Neural crest cell (in vitro differentiated cells): Measurements from ENCODE around the gene BEAN1. TPM values are rescaled to one million over a fixed set of nuclear protein-coding genes. Genes with fewer than 3 reads are reported as not detected.

Source experiments
- DNase-seq: peaks from one replicate; pipeline ENCODE4 v3.0.0; 2021; ENCODE audit warnings: low read depth, mixed read lengths, low spot score
- H3K27ac Mint-ChIP-seq: one replicate; pipeline ENCODE4 v1.8.0; 2021; ENCODE audit warnings: mild to moderate bottlenecking, mixed read lengths; ENCODE audit not compliant: unreplicated experiment
- H3K27me3 Mint-ChIP-seq: 2 replicates; pipeline ENCODE4 v1.8.0; 2021; ENCODE audit warnings: low read depth, mild to moderate bottlenecking, mixed read lengths
- H3K36me3 Mint-ChIP-seq: 2 replicates; pipeline ENCODE4 v1.8.0; 2021; ENCODE audit warnings: low read depth, mild to moderate bottlenecking, mixed read lengths
- H3K4me1 Mint-ChIP-seq: 2 replicates; pipeline ENCODE4 v1.8.0; 2021; ENCODE audit warnings: mixed read lengths
- H3K4me3 Mint-ChIP-seq: one replicate; pipeline ENCODE4 v1.8.0; 2021; ENCODE audit warnings: mild to moderate bottlenecking, mixed read lengths
- H3K9me3 Mint-ChIP-seq: 2 replicates; pipeline ENCODE4 v1.8.0; 2021; ENCODE audit warnings: mixed read lengths
- CTCF ChIP-seq: fragments of 200-600 bp; sonication (generic); conservative IDR thresholded peaks from 2 replicates; pipeline ENCODE4 v1.5.0; 2021; ENCODE audit warnings: antibody characterized with exemption, mild to moderate bottlenecking
- total RNA-seq: library from RNA; stranded (reverse); gene quantifications from 2 replicates; pipeline ENCODE4 v1.2.1, GENCODE V29; 2021

BEAN1 gene
- total RNA-seq, 1 donor from 2014 or later, result 1.5 TPM

GRCh38 chr16:66515596-66516508, 88.8 kb downstream of the BEAN1 start:
- peak overlapping the region; percentile 100 for H3K27ac Mint-ChIP-seq
- H3K27me3 Mint-ChIP-seq, result no peaks in the 10 kb centered on the region
- TF ChIP-seq CTCF, result peak; percentile 39
- H3K9me3 Mint-ChIP-seq, result no peaks in the 10 kb centered on the region
- peaks cover 63% of the 10 kb centered on the region for H3K4me1 Mint-ChIP-seq
- DNase-seq, result no peak
- H3K4me3 Mint-ChIP-seq, result peak overlapping the region; percentile 52
- peaks cover 11% of the 10 kb centered on the region for H3K36me3 Mint-ChIP-seq

GRCh38 chr16:66516509-66516807, 89.4 kb downstream of the BEAN1 start:
- no peaks in the 10 kb centered on the region for H3K9me3 Mint-ChIP-seq
- H3K27ac Mint-ChIP-seq, result peak overlapping the region; percentile 100
- peaks cover 59% of the 10 kb centered on the region for H3K4me1 Mint-ChIP-seq
- H3K27me3 Mint-ChIP-seq, result no peaks in the 10 kb centered on the region
- DNase-seq, result no peak
- no peak for TF ChIP-seq CTCF
- H3K4me3 Mint-ChIP-seq, result peak overlapping the region; percentile 52
- H3K36me3 Mint-ChIP-seq, result peaks cover 11% of the 10 kb centered on the region

GRCh38 chr16:66516808-66517585, 89.9 kb downstream of the BEAN1 start:
- H3K36me3 Mint-ChIP-seq, result peaks cover 11% of the 10 kb centered on the region
- peaks cover 59% of the 10 kb centered on the region for H3K4me1 Mint-ChIP-seq
- H3K4me3 Mint-ChIP-seq, result peak overlapping the region; percentile 82
- no peak for TF ChIP-seq CTCF
- no peaks in the 10 kb centered on the region for H3K9me3 Mint-ChIP-seq
- H3K27me3 Mint-ChIP-seq, result no peaks in the 10 kb centered on the region
- DNase-seq, result peak; percentile 53
- peak overlapping the region; percentile 100 for H3K27ac Mint-ChIP-seq

GRCh38 chr16:66517586-66518263, 90.6 kb downstream of the BEAN1 start:
- Mint-ChIP-seq H3K27ac (peak overlapping the region; percentile 100), H3K36me3 (peaks cover 11% of the 10 kb centered on the region), H3K4me3 (peak overlapping the region; percentile 82), H3K27me3 (no peaks in the 10 kb centered on the region), H3K4me1 (peaks cover 53% of the 10 kb centered on the region), H3K9me3 (no peaks in the 10 kb centered on the region)
- TF ChIP-seq CTCF, result no peak
- no peak for DNase-seq
